GM12864 (cell line): ENCODE measurements around the gene NOTCH4.

Experiments used
- DNase-seq: peaks from one replicate; pipeline ENCODE4 v3.0.0-alpha.2; 2011; ENCODE audit warnings: low read depth
- H3K4me3 ChIP-seq: 2 replicates; pipeline ENCODE4 v1.5.1; 2011; ENCODE audit warnings: mild to moderate bottlenecking, low read depth, low read length, control low read depth
- CTCF ChIP-seq: IDR thresholded peaks from 2 replicates; pipeline ENCODE4 v1.5.1; 2011; ENCODE audit warnings: low read depth, mild to moderate bottlenecking, moderate library complexity, low read length, control low read depth, inconsistent platforms; ENCODE audit errors: missing control alignments

Gene NOTCH4

GRCh38 chr6:32192608-32193039, 31.2 kb downstream of the NOTCH4 start, which contains the start of gene GPSM3:
Gene GPSM3, minus strand, starts transcription at chr6:32192643. Its CDS starts 130 bp downstream, at chr6:32192513.
- H3K4me3 ChIP-seq, result peak within 1 kb of the TSS; percentile 97
- TF ChIP-seq CTCF, result no peak
- no peak for DNase-seq

GRCh38 chr6:32191696-32192607, 31.9 kb downstream of the NOTCH4 start:
- peak overlapping the region; percentile 97 for H3K4me3 ChIP-seq
- TF ChIP-seq CTCF, result no peak
- no peak for DNase-seq

GRCh38 chr6:32190911-32191677, 32.8 kb downstream of the NOTCH4 start:
- no peak for DNase-seq
- H3K4me3 ChIP-seq, result peak overlapping the region; percentile 97
- TF ChIP-seq CTCF, result no peak

GRCh38 chr6:32190054-32190851, 33.6 kb downstream of the NOTCH4 start, which contains the start of gene PBX2:
Gene PBX2, minus strand, starts transcription at chr6:32190202. Its CDS starts 287 bp downstream, at chr6:32189915.
- peak; percentile 87 for DNase-seq
- no peak for TF ChIP-seq CTCF
- H3K4me3 ChIP-seq, result peak within 1 kb of the TSS; percentile 97

- DNase-seq, result no peak
- peak overlapping the region; percentile 97 for H3K4me3 ChIP-seq
- no peak for TF ChIP-seq CTCF
Observed at GRCh38 chr6:32189742-32190053, 34.2 kb downstream of the NOTCH4 start.

GRCh38 chr6:32189069-32189741, 34.7 kb downstream of the NOTCH4 start:
- TF ChIP-seq CTCF, result no peak
- H3K4me3 ChIP-seq, result peak overlapping the region; percentile 97
- DNase-seq, result no peak
